Measurements from ENCODE around the gene RAB11FIP4.

The RAB11FIP4 gene

GRCh38 chr17:31398381-31399311 is 7.2 kb downstream of the RAB11FIP4 start:
- Histone ChIP-seq H3K4me2 (ENCODE audit: low read length) (no peak overlapping the region), H3K36me3 (ENCODE audit: control insufficient read depth, insufficient read depth, low read length) (no peaks in the 10 kb centered on the region), H3K9ac (no peak overlapping the region), H3K27me3 (ENCODE audit: control insufficient read depth, insufficient read depth, low read length) (no peaks in the 10 kb centered on the region), H3K27ac (no peak overlapping the region), H3K79me2 (peaks cover 3% of the 10 kb centered on the region), H3K4me3 (ENCODE audit: low read depth, low read length) (no peak overlapping the region), H3K4me1 (peaks cover 3% of the 10 kb centered on the region), H3K9me3 (ENCODE audit: control insufficient read depth, low read length) (no peaks in the 10 kb centered on the region), H2AFZ (no peak overlapping the region)
- TF ChIP-seq CTCF (IDR thresholded peaks at IDR 0.05), result no peak

- Histone ChIP-seq H2AFZ (no peak overlapping the region), H3K27me3 (ENCODE audit: control insufficient read depth, insufficient read depth, low read length) (no peaks in the 10 kb centered on the region), H3K79me2 (no peaks in the 10 kb centered on the region), H3K4me1 (peaks cover 3% of the 10 kb centered on the region), H3K4me3 (ENCODE audit: low read depth, low read length) (no peak overlapping the region), H3K4me2 (ENCODE audit: low read length) (no peak overlapping the region), H3K36me3 (ENCODE audit: control insufficient read depth, insufficient read depth, low read length) (no peaks in the 10 kb centered on the region), H3K9ac (no peak overlapping the region), H3K9me3 (ENCODE audit: control insufficient read depth, low read length) (no peaks in the 10 kb centered on the region), H3K27ac (no peak overlapping the region)
- no peak for TF ChIP-seq CTCF (IDR thresholded peaks at IDR 0.05)
Measured at GRCh38 chr17:31400481-31400950, 9.0 kb downstream of the RAB11FIP4 start.

- no peak overlapping the region for H3K4me3 ChIP-seq (ENCODE audit: low read depth, low read length)
- no peak overlapping the region for H3K4me2 ChIP-seq (ENCODE audit: low read length)
- no peaks in the 10 kb centered on the region for H3K79me2 ChIP-seq
- no peak overlapping the region for H3K27ac ChIP-seq
- no peaks in the 10 kb centered on the region for H3K27me3 ChIP-seq (ENCODE audit: control insufficient read depth, insufficient read depth, low read length)
- no peak overlapping the region for H3K9ac ChIP-seq
- H2AFZ ChIP-seq, result no peak overlapping the region
- no peak for TF ChIP-seq CTCF (IDR thresholded peaks at IDR 0.05)
- peaks cover 11% of the 10 kb centered on the region for H3K4me1 ChIP-seq
- H3K36me3 ChIP-seq (ENCODE audit: control insufficient read depth, insufficient read depth, low read length), result no peaks in the 10 kb centered on the region
- H3K9me3 ChIP-seq (ENCODE audit: control insufficient read depth, low read length), result no peaks in the 10 kb centered on the region
Measured at GRCh38 chr17:31401456-31402254, 10.2 kb downstream of the RAB11FIP4 start.

GRCh38 chr17:31404028-31404949 is 12.8 kb downstream of the RAB11FIP4 start:
- no peak overlapping the region for H3K27ac ChIP-seq
- no peaks in the 10 kb centered on the region for H3K27me3 ChIP-seq (ENCODE audit: control insufficient read depth, insufficient read depth, low read length)
- peaks cover 17% of the 10 kb centered on the region for H3K4me1 ChIP-seq
- no peaks in the 10 kb centered on the region for H3K36me3 ChIP-seq (ENCODE audit: control insufficient read depth, insufficient read depth, low read length)
- H3K79me2 ChIP-seq, result peaks cover 8% of the 10 kb centered on the region
- no peak overlapping the region for H3K4me3 ChIP-seq (ENCODE audit: low read depth, low read length)
- H3K9me3 ChIP-seq (ENCODE audit: control insufficient read depth, low read length), result no peaks in the 10 kb centered on the region
- H2AFZ ChIP-seq, result no peak overlapping the region
- no peak for TF ChIP-seq CTCF (IDR thresholded peaks at IDR 0.05)
- no peak overlapping the region for H3K4me2 ChIP-seq (ENCODE audit: low read length)
- no peak overlapping the region for H3K9ac ChIP-seq
